Activated naive CD4-positive, alpha-beta T cell treated with anti-CD3 and anti-CD28 coated beads, Interleukin-2, amount 50 U/mL, for 24 hours (primary cell): ENCODE measurements around the gene RNASE8.

Experiments
- H3K27ac Mint-ChIP-seq: one replicate; pipeline ENCODE4 v1.8.0; 2021; ENCODE audit warnings: mild to moderate bottlenecking, mixed read lengths
- H3K27me3 Mint-ChIP-seq: one replicate; pipeline ENCODE4 v1.8.0; 2021; ENCODE audit warnings: mixed read lengths
- H3K36me3 Mint-ChIP-seq: one replicate; pipeline ENCODE4 v1.8.0; 2021; ENCODE audit warnings: mixed read lengths
- H3K4me1 Mint-ChIP-seq: one replicate; pipeline ENCODE4 v1.8.0; 2021; ENCODE audit warnings: mixed read lengths
- H3K4me3 Mint-ChIP-seq: one replicate; pipeline ENCODE4 v1.8.0; 2021; ENCODE audit warnings: mild to moderate bottlenecking, mixed read lengths
- H3K9me3 Mint-ChIP-seq: one replicate; pipeline ENCODE4 v1.8.0; 2021; ENCODE audit warnings: mixed read lengths

The RNASE8 gene

GRCh38 chr14:21098892-21099595 lies 41.4 kb downstream of the RNASE8 start:
- no peaks in the 10 kb centered on the region for H3K27me3 Mint-ChIP-seq
- H3K4me3 Mint-ChIP-seq = peak overlapping the region; percentile 92
- no peaks in the 10 kb centered on the region for H3K36me3 Mint-ChIP-seq
- peak overlapping the region; percentile 95 for H3K27ac Mint-ChIP-seq
- H3K4me1 Mint-ChIP-seq = peaks cover 30% of the 10 kb centered on the region
- H3K9me3 Mint-ChIP-seq = no peaks in the 10 kb centered on the region

- Mint-ChIP-seq H3K27ac (peak overlapping the region; percentile 95), H3K4me1 (peaks cover 32% of the 10 kb centered on the region), H3K4me3 (peak overlapping the region; percentile 92), H3K27me3 (no peaks in the 10 kb centered on the region), H3K9me3 (no peaks in the 10 kb centered on the region), H3K36me3 (no peaks in the 10 kb centered on the region)
Observed at GRCh38 chr14:21099596-21099985, 42.0 kb downstream of the RNASE8 start.

- Mint-ChIP-seq H3K4me3 (no peak within 1 kb of the TSS), H3K27ac (no peak within 1 kb of the TSS), H3K27me3 (no peaks in the 10 kb centered on the region), H3K9me3 (no peaks in the 10 kb centered on the region), H3K36me3 (no peaks in the 10 kb centered on the region), H3K4me1 (peaks cover 35% of the 10 kb centered on the region)
Observed at GRCh38 chr14:21100931-21101330, 43.3 kb downstream of the RNASE8 start, which contains the start of gene TMEM253. Gene TMEM253, plus strand, starts transcription at chr14:21101066. Its CDS starts 278 bp downstream, at chr14:21101344.

- H3K4me1 Mint-ChIP-seq = peaks cover 34% of the 10 kb centered on the region
- peak overlapping the region; percentile 15 for H3K4me3 Mint-ChIP-seq
- H3K9me3 Mint-ChIP-seq = no peaks in the 10 kb centered on the region
- H3K36me3 Mint-ChIP-seq = no peaks in the 10 kb centered on the region
- no peaks in the 10 kb centered on the region for H3K27me3 Mint-ChIP-seq
- H3K27ac Mint-ChIP-seq = no peak overlapping the region
Observed at GRCh38 chr14:21101802-21102413, 44.3 kb downstream of the RNASE8 start.

- Mint-ChIP-seq H3K36me3 (no peaks in the 10 kb centered on the region), H3K4me3 (peak overlapping the region; percentile 84)
Observed at GRCh38 chr14:21102521-21103410, 45.1 kb downstream of the RNASE8 start.

GRCh38 chr14:21103411-21103709 lies 45.7 kb downstream of the RNASE8 start:
- Mint-ChIP-seq H3K27me3 (no peaks in the 10 kb centered on the region), H3K27ac (peak overlapping the region; percentile 53), H3K36me3 (no peaks in the 10 kb centered on the region), H3K9me3 (no peaks in the 10 kb centered on the region), H3K4me1 (peaks cover 29% of the 10 kb centered on the region), H3K4me3 (peak overlapping the region; percentile 84)

More at GRCh38 chr14:21102521-21103410, 45.1 kb downstream of the RNASE8 start:
- Mint-ChIP-seq H3K27ac (peak overlapping the region; percentile 53), H3K27me3 (no peaks in the 10 kb centered on the region), H3K4me1 (peaks cover 29% of the 10 kb centered on the region), H3K9me3 (no peaks in the 10 kb centered on the region)

GRCh38 chr14:21103710-21104447 lies 46.3 kb downstream of the RNASE8 start:
- H3K4me1 Mint-ChIP-seq = peaks cover 27% of the 10 kb centered on the region
- H3K36me3 Mint-ChIP-seq = no peaks in the 10 kb centered on the region
- peak overlapping the region; percentile 53 for H3K27ac Mint-ChIP-seq
- H3K9me3 Mint-ChIP-seq = no peaks in the 10 kb centered on the region
- H3K27me3 Mint-ChIP-seq = no peaks in the 10 kb centered on the region
- H3K4me3 Mint-ChIP-seq = peak overlapping the region; percentile 84

GRCh38 chr14:21104448-21105060 lies 46.9 kb downstream of the RNASE8 start:
- Mint-ChIP-seq H3K27ac (peak overlapping the region; percentile 53), H3K9me3 (no peaks in the 10 kb centered on the region), H3K27me3 (no peaks in the 10 kb centered on the region), H3K4me1 (peaks cover 20% of the 10 kb centered on the region), H3K4me3 (peak overlapping the region; percentile 84), H3K36me3 (no peaks in the 10 kb centered on the region)

- H3K27ac Mint-ChIP-seq = no peak overlapping the region
- no peaks in the 10 kb centered on the region for H3K9me3 Mint-ChIP-seq
- H3K27me3 Mint-ChIP-seq = no peaks in the 10 kb centered on the region
- no peaks in the 10 kb centered on the region for H3K36me3 Mint-ChIP-seq
- H3K4me1 Mint-ChIP-seq = peaks cover 20% of the 10 kb centered on the region
- no peak overlapping the region for H3K4me3 Mint-ChIP-seq
Observed at GRCh38 chr14:21105095-21105494, 47.5 kb downstream of the RNASE8 start.

- Mint-ChIP-seq H3K4me3 (no peak overlapping the region), H3K4me1 (peaks cover 20% of the 10 kb centered on the region), H3K27me3 (no peaks in the 10 kb centered on the region), H3K9me3 (no peaks in the 10 kb centered on the region), H3K27ac (no peak overlapping the region), H3K36me3 (no peaks in the 10 kb centered on the region)
Observed at GRCh38 chr14:21106176-21106497, 48.5 kb downstream of the RNASE8 start.

GRCh38 chr14:21106498-21107282 lies 49.1 kb downstream of the RNASE8 start:
- no peaks in the 10 kb centered on the region for H3K27me3 Mint-ChIP-seq
- no peaks in the 10 kb centered on the region for H3K9me3 Mint-ChIP-seq
- H3K4me1 Mint-ChIP-seq = peaks cover 20% of the 10 kb centered on the region
- H3K36me3 Mint-ChIP-seq = no peaks in the 10 kb centered on the region
- H3K4me3 Mint-ChIP-seq = peak overlapping the region; percentile 38
- no peak overlapping the region for H3K27ac Mint-ChIP-seq

- Mint-ChIP-seq H3K27ac (no peak overlapping the region), H3K4me3 (no peak overlapping the region), H3K27me3 (no peaks in the 10 kb centered on the region), H3K4me1 (peaks cover 20% of the 10 kb centered on the region), H3K9me3 (no peaks in the 10 kb centered on the region), H3K36me3 (no peaks in the 10 kb centered on the region)
Observed at GRCh38 chr14:21107283-21107800, 49.7 kb downstream of the RNASE8 start.
